Mesenchymal stem cell (in vitro differentiated cells and primary cell): ENCODE results near the gene CDC5L.

ENCODE experiments used
- DNase-seq: peaks from one replicate; pipeline ENCODE4 v3.0.0-alpha.2; 2013
- H2AFZ ChIP-seq: one replicate; pipeline ENCODE4 v1.6.1; 2013; ENCODE audit warnings: low read depth, mild to moderate bottlenecking, control low read depth, inconsistent platforms, low read length, moderate library complexity
- H2AK5ac ChIP-seq: 2 replicates; pipeline ENCODE4 v1.6.1; 2013; ENCODE audit warnings: low read length, moderate library complexity, mild to moderate bottlenecking, inconsistent platforms; ENCODE audit not compliant: severe bottlenecking
- H2BK120ac ChIP-seq: one replicate; pipeline ENCODE4 v1.6.1; 2013; ENCODE audit warnings: low read depth, mild to moderate bottlenecking, inconsistent platforms, low read length, moderate library complexity
- H2BK12ac ChIP-seq, 2 experiments: one replicate each; pipeline ENCODE4 v1.6.1; 2013; ENCODE audit warnings: inconsistent platforms in 2 of 2, low read length in 2 of 2, mild to moderate bottlenecking in 2 of 2, moderate library complexity in 2 of 2, control low read depth in 1 of 2
- H2BK15ac ChIP-seq: one replicate; pipeline ENCODE4 v1.6.1; 2013; ENCODE audit warnings: mild to moderate bottlenecking, low read depth, inconsistent platforms; ENCODE audit not compliant: poor library complexity, severe bottlenecking
- H2BK5ac ChIP-seq: 2 replicates; pipeline ENCODE4 v1.6.1; 2013; ENCODE audit warnings: low read depth, mild to moderate bottlenecking, low read length, control low read depth, inconsistent platforms; ENCODE audit not compliant: poor library complexity, severe bottlenecking
- H3K14ac ChIP-seq, 2 experiments: one replicate each; pipeline ENCODE4 v1.6.1; 2013; ENCODE audit warnings: inconsistent platforms in 2 of 2, low read length in 2 of 2, control low read depth in 1 of 2, mild to moderate bottlenecking in 1 of 2, moderate library complexity in 1 of 2
- H3K18ac ChIP-seq, 2 experiments: one replicate each; pipeline ENCODE4 v1.6.1; 2013; ENCODE audit warnings: inconsistent platforms in 2 of 2, low read length in 2 of 2, control low read depth in 1 of 2, low read depth in 1 of 2, mild to moderate bottlenecking in 1 of 2
- H3K23ac ChIP-seq, 2 experiments: one replicate each; pipeline ENCODE4 v1.6.1; 2013; ENCODE audit warnings: inconsistent platforms in 2 of 2, low read length in 2 of 2, mild to moderate bottlenecking in 2 of 2, moderate library complexity in 2 of 2, control low read depth in 1 of 2
- H3K27ac ChIP-seq: 2 replicates; pipeline ENCODE4 v1.5.1; 2013; ENCODE audit warnings: mild to moderate bottlenecking, moderate library complexity, low read length, control low read depth, inconsistent platforms; ENCODE audit not compliant: poor library complexity, severe bottlenecking
- H3K27me3 ChIP-seq, 2 experiments: 2 replicates each; pipeline versions ENCODE4 v1.6.1 to v1.7.0; 2013; ENCODE audit warnings: low read length in 2 of 2, mild to moderate bottlenecking in 2 of 2, moderate library complexity in 2 of 2, control low read depth in 1 of 2, inconsistent platforms in 1 of 2; ENCODE audit not compliant: control insufficient read depth in 1 of 2, insufficient read depth in 1 of 2
- H3K36me3 ChIP-seq, 2 experiments: 2 replicates each; pipeline versions ENCODE4 v1.6.1 to v1.7.0; 2013; ENCODE audit warnings: low read length in 2 of 2, control low read depth in 1 of 2, inconsistent platforms in 1 of 2, low read depth in 1 of 2, mild to moderate bottlenecking in 1 of 2; ENCODE audit not compliant: insufficient read depth in 2 of 2, control insufficient read depth in 1 of 2
- H3K4ac ChIP-seq, 2 experiments: one replicate each; pipeline ENCODE4 v1.6.1; 2013; ENCODE audit warnings: inconsistent platforms in 2 of 2, low read length in 2 of 2, mild to moderate bottlenecking in 2 of 2, moderate library complexity in 2 of 2, control low read depth in 1 of 2, low read depth in 1 of 2
- H3K4me1 ChIP-seq: 2 replicates; pipeline ENCODE4 v1.6.1; 2013; ENCODE audit warnings: low read depth, low read length, control low read depth; ENCODE audit not compliant: control insufficient read depth, insufficient read depth
- H3K4me2 ChIP-seq: 2 replicates; pipeline ENCODE4 v1.6.1; 2013; ENCODE audit warnings: low read length, mild to moderate bottlenecking, inconsistent platforms; ENCODE audit not compliant: poor library complexity, severe bottlenecking
- H3K4me3 ChIP-seq, 2 experiments: 2 replicates each; pipeline versions ENCODE4 v1.5.1 to v1.7.0; 2013; ENCODE audit warnings: low read length in 2 of 2, mild to moderate bottlenecking in 2 of 2, control low read depth in 1 of 2, low read depth in 1 of 2; ENCODE audit not compliant: insufficient read depth in 1 of 2
- H3K79me1 ChIP-seq: replicated peaks from 2 replicates; pipeline ENCODE4 v1.6.1; 2013; ENCODE audit warnings: mild to moderate bottlenecking, control low read depth, low read length, inconsistent platforms; ENCODE audit not compliant: poor library complexity, severe bottlenecking
- H3K9ac ChIP-seq: 2 replicates; pipeline ENCODE4 v1.7.0; 2013; ENCODE audit warnings: mild to moderate bottlenecking, low read length, moderate library complexity
- H3K9me3 ChIP-seq: 2 replicates; pipeline ENCODE4 v1.7.0; 2013; ENCODE audit warnings: mild to moderate bottlenecking, low read length; ENCODE audit not compliant: control insufficient read depth
- H4K8ac ChIP-seq: one replicate; pipeline ENCODE4 v1.6.1; 2013; ENCODE audit warnings: inconsistent platforms, mild to moderate bottlenecking, low read length, moderate library complexity
- H4K91ac ChIP-seq: one replicate; pipeline ENCODE4 v1.6.1; 2013; ENCODE audit warnings: mild to moderate bottlenecking, low read length, inconsistent platforms
- WGBS: methylation state at CpG from one replicate; pipeline ENCODE4 v1.1.7; 2013; ENCODE audit warnings: mixed read lengths; 5-methylcytosine and 5-hydroxymethylcytosine counted together

The CDC5L gene

GRCh38 chr6:44470115-44470464 lies 82.6 kb downstream of the CDC5L start:
- Histone ChIP-seq H3K27me3 (peaks cover 0 to 3% of the 10 kb centered on the region in 2 experiments), H3K79me1 (no peaks in the 10 kb centered on the region), H3K4me3 (no peak overlapping the region), H4K8ac (no peak overlapping the region), H3K4me1 (peaks cover 6% of the 10 kb centered on the region), H4K91ac (no peak overlapping the region), H3K4ac (no peak overlapping the region), H2BK120ac (no peak overlapping the region), H2AFZ (no peak overlapping the region), H3K4me2 (no peak overlapping the region), H3K14ac (no peak overlapping the region), H2BK5ac (no peak overlapping the region), H3K27ac (no peak overlapping the region), H2AK5ac (no peak overlapping the region), H3K23ac (no peak overlapping the region), H3K9me3 (no peaks in the 10 kb centered on the region), H3K18ac (no peak overlapping the region), H2BK12ac (no peak overlapping the region), H3K9ac (no peak overlapping the region), H2BK15ac (no peak overlapping the region), H3K36me3 (no peaks in the 10 kb centered on the region)
- DNase-seq = no peak
- 91% methylated on average over 6 of the region's 7 CpGs for WGBS

- H3K4me3 ChIP-seq = no peak overlapping the region
- no peak overlapping the region for H4K8ac ChIP-seq
- H2AK5ac ChIP-seq = no peak overlapping the region
- H3K9ac ChIP-seq = no peak overlapping the region
- no peaks in the 10 kb centered on the region for H3K36me3 ChIP-seq
- no peak overlapping the region for H2AFZ ChIP-seq
- H2BK120ac ChIP-seq = no peak overlapping the region
- H3K4me2 ChIP-seq = no peak overlapping the region
- peaks cover 7% of the 10 kb centered on the region for H3K4me1 ChIP-seq
- H3K23ac ChIP-seq = no peak overlapping the region
- no peaks in the 10 kb centered on the region for H3K79me1 ChIP-seq
- H3K27me3 ChIP-seq = peaks cover 0 to 4% of the 10 kb centered on the region in 2 experiments
- 94% methylated on average over 2 of the region's 2 CpGs for WGBS
- no peak overlapping the region for H3K27ac ChIP-seq
- no peak overlapping the region for H2BK12ac ChIP-seq
- H3K9me3 ChIP-seq = no peaks in the 10 kb centered on the region
- no peak overlapping the region for H3K14ac ChIP-seq
- H2BK5ac ChIP-seq = no peak overlapping the region
- H4K91ac ChIP-seq = no peak overlapping the region
- H3K4ac ChIP-seq = no peak overlapping the region
- H2BK15ac ChIP-seq = no peak overlapping the region
- H3K18ac ChIP-seq = no peak overlapping the region
- no peak for DNase-seq
These were observed 83.2 kb downstream of the CDC5L start for GRCh38 chr6:44470746-44471145.

- WGBS = 84% methylated on average over 14 of the region's 15 CpGs
- H3K9ac ChIP-seq = no peak overlapping the region
- H3K14ac ChIP-seq = no peak overlapping the region
- no peak overlapping the region for H3K4me3 ChIP-seq
- no peak overlapping the region for H3K4ac ChIP-seq
- no peak overlapping the region for H2BK120ac ChIP-seq
- no peak overlapping the region for H2AFZ ChIP-seq
- H3K23ac ChIP-seq = no peak overlapping the region
- H4K91ac ChIP-seq = no peak overlapping the region
- H3K4me1 ChIP-seq = peaks cover 11% of the 10 kb centered on the region
- H2BK12ac ChIP-seq = no peak overlapping the region
- no peaks in the 10 kb centered on the region for H3K9me3 ChIP-seq
- H3K79me1 ChIP-seq = no peaks in the 10 kb centered on the region
- no peak overlapping the region for H2AK5ac ChIP-seq
- H2BK15ac ChIP-seq = no peak overlapping the region
- no peak overlapping the region for H4K8ac ChIP-seq
- peaks cover 0 to 7% of the 10 kb centered on the region in 2 experiments for H3K27me3 ChIP-seq
- H3K18ac ChIP-seq = no peak overlapping the region
- H3K36me3 ChIP-seq = no peaks in the 10 kb centered on the region
- no peak overlapping the region for H2BK5ac ChIP-seq
- DNase-seq = no peak
- no peak overlapping the region for H3K4me2 ChIP-seq
- no peak overlapping the region for H3K27ac ChIP-seq
These were observed 83.9 kb downstream of the CDC5L start for GRCh38 chr6:44471271-44471981.

GRCh38 chr6:44472250-44472945 lies 84.9 kb downstream of the CDC5L start:
- no peak overlapping the region for H3K4me3 ChIP-seq
- no peak overlapping the region for H2AFZ ChIP-seq
- no peak overlapping the region for H3K14ac ChIP-seq
- H2BK120ac ChIP-seq = no peak overlapping the region
- H2AK5ac ChIP-seq = no peak overlapping the region
- no peak overlapping the region for H2BK15ac ChIP-seq
- H3K36me3 ChIP-seq = no peaks in the 10 kb centered on the region
- H3K4me1 ChIP-seq = peaks cover 11% of the 10 kb centered on the region
- no peak for DNase-seq
- H3K18ac ChIP-seq = no peak overlapping the region
- no peak overlapping the region for H3K4ac ChIP-seq
- H2BK12ac ChIP-seq = no peak overlapping the region
- H4K8ac ChIP-seq = no peak overlapping the region
- H3K9me3 ChIP-seq = no peaks in the 10 kb centered on the region
- H3K27me3 ChIP-seq = peaks cover 0 to 11% of the 10 kb centered on the region in 2 experiments
- no peak overlapping the region for H2BK5ac ChIP-seq
- no peak overlapping the region for H3K27ac ChIP-seq
- H3K9ac ChIP-seq = no peak overlapping the region
- WGBS = 75% methylated on average over 13 of the region's 13 CpGs
- H3K79me1 ChIP-seq = no peaks in the 10 kb centered on the region
- no peak overlapping the region for H3K4me2 ChIP-seq
- H4K91ac ChIP-seq = no peak overlapping the region
- no peak overlapping the region for H3K23ac ChIP-seq
